GM23338 (cell line): ENCODE measurements around the gene AP4S1. TPM values are rescaled to one million over a fixed set of nuclear protein-coding genes. Genes with fewer than 3 reads are reported as not detected.

Experiments used
- ATAC-seq: fragments of 200-7000 bp; cut with Tn5 transposase; 3 replicates; pipeline ENCODE4 v1.9.1; 2020
- DNase-seq: peaks from one replicate; pipeline ENCODE4 v3.0.0-alpha.2; 2015; ENCODE audit warnings: low spot score
- H2AFZ ChIP-seq: fragments of 200-600 bp; sonication (generic); 2 replicates; pipeline ENCODE4 v1.8.0; 2016; ENCODE audit warnings: antibody characterized with exemption, mild to moderate bottlenecking, moderate library complexity
- H3F3A ChIP-seq: fragments of 200-600 bp; sonication (generic); replicated peaks from 2 replicates; pipeline ENCODE4 v1.8.0; 2017; ENCODE audit warnings: antibody characterized with exemption, mixed run types, low read depth
- H3K27ac ChIP-seq: fragments of 200-600 bp; sonication (generic); 2 replicates; pipeline ENCODE4 v1.6.1; 2016; ENCODE audit warnings: low read depth
- H3K27me3 ChIP-seq: fragments of 200-600 bp; sonication (generic); 2 replicates; pipeline ENCODE4 v1.8.0; 2016; ENCODE audit warnings: mild to moderate bottlenecking, mixed run types, moderate library complexity; ENCODE audit not compliant: insufficient read depth
- H3K36me3 ChIP-seq: fragments of 200-600 bp; sonication (generic); 2 replicates; pipeline ENCODE4 v1.8.0; 2016; ENCODE audit warnings: mild to moderate bottlenecking; ENCODE audit not compliant: insufficient read depth
- H3K4me1 ChIP-seq: fragments of 200-600 bp; sonication (generic); 2 replicates; pipeline ENCODE4 v1.8.0; 2016; ENCODE audit warnings: mild to moderate bottlenecking, moderate library complexity; ENCODE audit not compliant: insufficient read depth
- H3K4me2 ChIP-seq: fragments of 200-600 bp; sonication (generic); 2 replicates; pipeline ENCODE4 v1.7.1; 2017; ENCODE audit warnings: mixed run types
- H3K4me3 ChIP-seq: fragments of 200-600 bp; sonication (generic); 2 replicates; pipeline ENCODE4 v1.6.1; 2016; ENCODE audit warnings: mixed run types
- H3K79me2 ChIP-seq: fragments of 200-600 bp; sonication (generic); replicated peaks from 2 replicates; pipeline ENCODE4 v1.8.0; 2017; ENCODE audit warnings: mild to moderate bottlenecking; ENCODE audit not compliant: insufficient read depth
- H3K9me2 ChIP-seq: fragments of 200-600 bp; sonication (generic); 2 replicates; pipeline ENCODE4 v1.8.0; 2017; ENCODE audit not compliant: insufficient read depth
- H4K20me1 ChIP-seq: fragments of 200-600 bp; sonication (generic); replicated peaks from 2 replicates; pipeline ENCODE4 v1.8.0; 2017; ENCODE audit warnings: mild to moderate bottlenecking; ENCODE audit not compliant: insufficient read depth
- H3K27ac Mint-ChIP-seq: 2 replicates; pipeline ENCODE4 v1.8.0; 2020; ENCODE audit warnings: inconsistent platforms, mild to moderate bottlenecking, moderate library complexity, mixed read lengths
- H3K27me3 Mint-ChIP-seq: 3 replicates; pipeline ENCODE4 v1.8.0; 2022; ENCODE audit warnings: low read depth, mild to moderate bottlenecking, moderate library complexity, mixed read lengths, inconsistent platforms; ENCODE audit not compliant: insufficient read depth, poor library complexity
- H3K36me3 Mint-ChIP-seq: 3 replicates; pipeline ENCODE4 v1.8.0; 2021; ENCODE audit warnings: low read depth, mild to moderate bottlenecking, inconsistent platforms, moderate library complexity, mixed read lengths
- H3K4me1 Mint-ChIP-seq: 3 replicates; pipeline ENCODE4 v1.8.0; 2020; ENCODE audit warnings: mild to moderate bottlenecking, inconsistent platforms, mixed read lengths
- H3K4me3 Mint-ChIP-seq: 3 replicates; pipeline ENCODE4 v1.8.0; 2021; ENCODE audit warnings: moderate library complexity, mild to moderate bottlenecking, inconsistent platforms, mixed read lengths
- H3K9me3 Mint-ChIP-seq: 3 replicates; pipeline ENCODE4 v1.8.0; 2020; ENCODE audit warnings: moderate library complexity, mild to moderate bottlenecking, inconsistent platforms, mixed read lengths
- EZH2phosphoT487 ChIP-seq: fragments of 200-600 bp; sonication (generic); IDR thresholded peaks from one replicate; pipeline ENCODE4 v1.8.1; 2018; ENCODE audit warnings: antibody characterized with exemption; ENCODE audit not compliant: unreplicated experiment
- ZNF462 ChIP-seq: fragments of 250-450 bp; sonication (Bioruptor Pico); IDR thresholded peaks from 2 replicates; pipeline ENCODE4 v1.5.0; 2020; ENCODE audit warnings: mild to moderate bottlenecking, moderate library complexity
- polyA plus RNA-seq: library from polyadenylated mRNA; unstranded; fragments of >200 nt; fragmentation: Nextera tagmentation; extraction: Ambion mirVana; gene quantifications from 2 replicates; pipeline ENCODE4 v1.2.1, GENCODE V29; 2016
- total RNA-seq: library from RNA; depleted of rRNA; stranded (reverse); fragments of >200 nt; shearing (Covaris generic); gene quantifications from 2 replicates; pipeline ENCODE4 v1.2.3, GENCODE V29; 2014
- TF ChIP-seq, protein P1 (sequence below), 2 experiments: fragments of 200-600 bp in 1 of 2; sonication (generic) in 1 of 2; conservative IDR thresholded peaks; 2 replicates each; pipeline versions ENCODE4 v1.5.1 to v1.6.1; 2016 to 2017; ENCODE audit warnings: antibody characterized with exemption in 2 of 2, low read depth in 2 of 2, mild to moderate bottlenecking in 2 of 2, moderate library complexity in 1 of 2
- TF ChIP-seq, protein P2 (sequence below): IDR thresholded peaks from 2 replicates; pipeline ENCODE4 v1.6.1; 2016; ENCODE audit warnings: antibody characterized with exemption

Gene AP4S1
- total and polyA plus RNA-seq, 2 experiments from 2014 or later: 13.4 to 15.7 TPM

DNA sequence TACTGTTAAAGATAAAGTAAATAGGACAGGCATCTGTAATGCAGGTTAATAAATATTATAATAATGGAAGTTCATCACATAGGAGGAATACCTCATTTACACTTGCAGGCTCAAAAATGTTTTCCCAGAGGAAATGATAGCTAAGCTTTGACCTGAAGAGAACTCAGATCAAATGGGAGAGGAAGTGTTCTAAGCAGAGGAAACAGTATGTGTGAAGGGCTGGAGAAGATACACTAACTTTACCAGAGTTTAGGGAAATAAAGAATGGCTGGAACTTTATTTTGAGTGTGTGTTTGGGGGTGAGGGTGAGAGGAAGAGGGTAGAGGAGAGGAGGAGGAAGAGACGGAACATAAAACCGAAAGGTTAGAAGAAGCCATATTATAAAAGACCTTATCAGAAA lies 34.0 kb upstream of the AP4S1 start (continued):
- no peak for TF ChIP-seq ZNF462 (CRISPR knock-in tag)

- Histone ChIP-seq H4K20me1 (peaks cover 30% of the 10 kb centered on the region), H3K4me2 (no peak overlapping the region), H3K9me2 (no peaks in the 10 kb centered on the region; the same call in 1 of the 2 replicates), H3K36me3 (no peaks in the 10 kb centered on the region), H3F3A (0 out of 2 replicates have a peak, but pooled peaks cover 6% of the 10 kb centered on the region), H3K4me3 (no peak overlapping the region), H3K4me1 (peaks cover 50% of the 10 kb centered on the region), H3K27me3 (no peaks in the 10 kb centered on the region), H2AFZ (no peak overlapping the region), H3K27ac (no peak overlapping the region), H3K79me2 (peaks cover 100% of the 10 kb centered on the region)
- DNase-seq (no peak), ATAC-seq (no peak)
- no peak for TF ChIP-seq ZNF462 (CRISPR knock-in tag)
- TF ChIP-seq, protein P1, sequence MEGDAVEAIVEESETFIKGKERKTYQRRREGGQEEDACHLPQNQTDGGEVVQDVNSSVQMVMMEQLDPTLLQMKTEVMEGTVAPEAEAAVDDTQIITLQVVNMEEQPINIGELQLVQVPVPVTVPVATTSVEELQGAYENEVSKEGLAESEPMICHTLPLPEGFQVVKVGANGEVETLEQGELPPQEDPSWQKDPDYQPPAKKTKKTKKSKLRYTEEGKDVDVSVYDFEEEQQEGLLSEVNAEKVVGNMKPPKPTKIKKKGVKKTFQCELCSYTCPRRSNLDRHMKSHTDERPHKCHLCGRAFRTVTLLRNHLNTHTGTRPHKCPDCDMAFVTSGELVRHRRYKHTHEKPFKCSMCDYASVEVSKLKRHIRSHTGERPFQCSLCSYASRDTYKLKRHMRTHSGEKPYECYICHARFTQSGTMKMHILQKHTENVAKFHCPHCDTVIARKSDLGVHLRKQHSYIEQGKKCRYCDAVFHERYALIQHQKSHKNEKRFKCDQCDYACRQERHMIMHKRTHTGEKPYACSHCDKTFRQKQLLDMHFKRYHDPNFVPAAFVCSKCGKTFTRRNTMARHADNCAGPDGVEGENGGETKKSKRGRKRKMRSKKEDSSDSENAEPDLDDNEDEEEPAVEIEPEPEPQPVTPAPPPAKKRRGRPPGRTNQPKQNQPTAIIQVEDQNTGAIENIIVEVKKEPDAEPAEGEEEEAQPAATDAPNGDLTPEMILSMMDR (conservative IDR thresholded peaks at IDR 0.05; ENCODE audit: low read depth in 2 of 2): no peak
- TF ChIP-seq, protein P2, sequence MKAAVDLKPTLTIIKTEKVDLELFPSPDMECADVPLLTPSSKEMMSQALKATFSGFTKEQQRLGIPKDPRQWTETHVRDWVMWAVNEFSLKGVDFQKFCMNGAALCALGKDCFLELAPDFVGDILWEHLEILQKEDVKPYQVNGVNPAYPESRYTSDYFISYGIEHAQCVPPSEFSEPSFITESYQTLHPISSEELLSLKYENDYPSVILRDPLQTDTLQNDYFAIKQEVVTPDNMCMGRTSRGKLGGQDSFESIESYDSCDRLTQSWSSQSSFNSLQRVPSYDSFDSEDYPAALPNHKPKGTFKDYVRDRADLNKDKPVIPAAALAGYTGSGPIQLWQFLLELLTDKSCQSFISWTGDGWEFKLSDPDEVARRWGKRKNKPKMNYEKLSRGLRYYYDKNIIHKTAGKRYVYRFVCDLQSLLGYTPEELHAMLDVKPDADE: no peak
- no peak for TF ChIP-seq EZH2phosphoT487
- Mint-ChIP-seq H3K9me3 (peaks cover 1% of the 10 kb centered on the region; the same call in 1 of the 3 replicates), H3K27me3 (peaks cover 6% of the 10 kb centered on the region), H3K36me3 (peaks cover 11% of the 10 kb centered on the region; the same call in 2 of the 3 replicates), H3K4me3 (no peak overlapping the region), H3K27ac (no peak overlapping the region), H3K4me1 (peaks cover 48% of the 10 kb centered on the region)
Measured at GRCh38 chr14:30993071-30993470, 32.4 kb upstream of the AP4S1 start.
